K562 (cell line): ENCODE results near the gene BOLA1. TPM values are rescaled to one million over a fixed set of nuclear protein-coding genes. Genes with fewer than 3 reads are reported as not detected.

Source experiments
- FUS ChIP-seq: fragments of 200-400 bp; formaldehyde crosslinking; optimal IDR thresholded peaks from 2 replicates; pipeline ENCODE3; 2017; ENCODE audit warnings: low read depth, low read length
- SIX5 ChIP-seq, 2 experiments: IDR thresholded peaks; 2 replicates each; pipeline ENCODE4 v1.6.1; 2011; ENCODE audit warnings: low read length in 2 of 2, borderline replicate concordance in 1 of 2, low read depth in 1 of 2, mild to moderate bottlenecking in 1 of 2, moderate library complexity in 1 of 2; ENCODE audit not compliant: insufficient read depth in 1 of 2
- polyA plus RNA-seq, 8 experiments: library from polyadenylated mRNA; depleted of rRNA in 4 of 8; stranded (reverse) in 5 of 8; unstranded in 3 of 8; fragments of >200 nt; fragmentation: Nextera tagmentation in 2 of 8; fragmentation: Illumina TruSeq in 1 of 8; extraction: Ambion mirVana in 2 of 8; extraction: Trizol in 1 of 8; gene quantifications; 2 replicates each; pipeline versions ENCODE4 v1.2.1 to v1.2.3, GENCODE V29; 2011 to 2014; ENCODE audit warnings: inconsistent platforms in 1 of 8, missing spikeins in 1 of 8
- total RNA-seq, 7 experiments: library from RNA; depleted of rRNA in 6 of 7; stranded (reverse); fragments of >200 nt in 6 of 7; fragmentation: Illumina TruSeq in 2 of 7; extraction: Trizol in 2 of 7; gene quantifications; 2 replicates each; pipeline versions ENCODE4 v1.2.1 to v1.2.3, GENCODE V29; 2011 to 2021; ENCODE audit warnings: low replicate concordance in 1 of 7
- TF ChIP-seq, protein P1 (sequence below): IDR thresholded peaks from 3 replicates; pipeline ENCODE4 v1.6.1; 2011; ENCODE audit warnings: borderline replicate concordance, mild to moderate bottlenecking, moderate library complexity; ENCODE audit not compliant: insufficient read length; ENCODE audit errors: extremely low read depth

The BOLA1 gene
- total and polyA plus RNA-seq, 9 of the 15 experiments (the other 6 are each of a cell fraction or from before 2014, with no cell fraction given) = 0.18 to 1.2 (median 0.40) TPM; not detected in 2

DNA sequence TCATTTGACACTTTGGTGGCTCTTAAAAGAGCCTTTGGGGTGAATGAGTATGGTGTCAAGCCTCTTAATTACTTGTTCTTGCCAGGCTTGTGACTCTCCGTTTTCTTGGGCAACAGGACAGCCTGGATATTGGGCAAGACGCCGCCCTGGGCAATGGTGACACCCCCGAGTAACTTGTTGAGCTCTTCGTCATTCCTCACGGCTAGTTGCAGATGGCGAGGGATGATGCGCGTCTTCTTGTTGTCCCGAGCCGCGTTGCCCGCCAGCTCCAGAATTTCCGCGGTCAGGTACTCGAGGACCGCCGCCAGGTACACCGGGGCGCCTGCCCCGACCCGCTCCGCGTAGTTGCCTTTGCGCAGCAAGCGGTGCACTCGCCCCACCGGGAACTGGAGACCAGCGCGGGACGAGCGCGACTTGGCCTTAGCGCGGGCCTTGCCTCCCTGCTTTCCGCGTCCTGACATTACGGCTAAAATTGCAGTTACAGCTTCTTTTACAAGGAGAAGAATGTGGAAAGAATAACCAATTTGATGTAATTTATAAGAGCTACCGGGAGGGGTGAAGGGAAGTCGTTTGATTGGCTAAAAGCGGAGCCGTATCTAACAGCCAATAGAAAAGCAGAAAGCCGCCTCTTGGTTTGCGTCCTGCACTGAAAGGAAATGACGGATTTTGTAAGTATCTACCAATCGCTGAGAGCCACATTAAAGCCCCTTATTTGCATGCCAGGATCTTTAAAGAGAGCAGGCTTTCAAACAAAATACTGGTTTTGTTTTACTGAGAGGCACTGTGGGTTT, 11.7 kb upstream of the BOLA1 start (continued):
- TF ChIP-seq, protein P1, sequence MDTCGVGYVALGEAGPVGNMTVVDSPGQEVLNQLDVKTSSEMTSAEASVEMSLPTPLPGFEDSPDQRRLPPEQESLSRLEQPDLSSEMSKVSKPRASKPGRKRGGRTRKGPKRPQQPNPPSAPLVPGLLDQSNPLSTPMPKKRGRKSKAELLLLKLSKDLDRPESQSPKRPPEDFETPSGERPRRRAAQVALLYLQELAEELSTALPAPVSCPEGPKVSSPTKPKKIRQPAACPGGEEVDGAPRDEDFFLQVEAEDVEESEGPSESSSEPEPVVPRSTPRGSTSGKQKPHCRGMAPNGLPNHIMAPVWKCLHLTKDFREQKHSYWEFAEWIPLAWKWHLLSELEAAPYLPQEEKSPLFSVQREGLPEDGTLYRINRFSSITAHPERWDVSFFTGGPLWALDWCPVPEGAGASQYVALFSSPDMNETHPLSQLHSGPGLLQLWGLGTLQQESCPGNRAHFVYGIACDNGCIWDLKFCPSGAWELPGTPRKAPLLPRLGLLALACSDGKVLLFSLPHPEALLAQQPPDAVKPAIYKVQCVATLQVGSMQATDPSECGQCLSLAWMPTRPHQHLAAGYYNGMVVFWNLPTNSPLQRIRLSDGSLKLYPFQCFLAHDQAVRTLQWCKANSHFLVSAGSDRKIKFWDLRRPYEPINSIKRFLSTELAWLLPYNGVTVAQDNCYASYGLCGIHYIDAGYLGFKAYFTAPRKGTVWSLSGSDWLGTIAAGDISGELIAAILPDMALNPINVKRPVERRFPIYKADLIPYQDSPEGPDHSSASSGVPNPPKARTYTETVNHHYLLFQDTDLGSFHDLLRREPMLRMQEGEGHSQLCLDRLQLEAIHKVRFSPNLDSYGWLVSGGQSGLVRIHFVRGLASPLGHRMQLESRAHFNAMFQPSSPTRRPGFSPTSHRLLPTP = no peak
- peak; percentile 98 for TF ChIP-seq FUS
- TF ChIP-seq SIX5 (IDR thresholded peaks at IDR 0.05; ENCODE audit: borderline replicate concordance in 1 of 2, insufficient read depth in 1 of 2, low read depth in 1 of 2, low read length in 2 of 2) = no peak
- TF ChIP-seq, all 486 proteins: peak for 135
